NCI-H1417 (cell line): Measurements from ENCODE around the gene PGD.
"Not testable (repeated sequence)": the region's sequence is repeated elsewhere in the genome, so short reads cannot be mapped to it uniquely, and the experiment has no call there.

Experiments
- DNase-seq, 3 experiments: peaks; one replicate each; lab custom pipeline; 2025; lab: John Stamatoyannopoulos, UW

Gene PGD

GRCh38 chr1:10437052-10437451 is 38.2 kb downstream of the PGD start:
- DNase-seq: no peak

GRCh38 chr1:10438677-10439163 is 39.9 kb downstream of the PGD start:
- DNase-seq: peak in 1 of 3 experiments; percentile 69

GRCh38 chr1:10440305-10440704 is 41.4 kb downstream of the PGD start:
- no peak for DNase-seq

- DNase-seq: no peak
These were observed 41.9 kb downstream of the PGD start for GRCh38 chr1:10440794-10441193.

GRCh38 chr1:10444248-10444647 is 45.4 kb downstream of the PGD start:
- no peak for DNase-seq

- DNase-seq: no peak
These were observed 46.0 kb downstream of the PGD start for GRCh38 chr1:10444795-10445397.

- no peak for DNase-seq
These were observed 48.0 kb downstream of the PGD start for GRCh38 chr1:10446790-10447422.

GRCh38 chr1:10449751-10450150 is 50.9 kb downstream of the PGD start, which contains the start of gene CORT:
Gene CORT, plus strand, starts transcription at chr1:10450031. Its CDS starts 193 bp downstream, at chr1:10450224.
- no peak for DNase-seq

GRCh38 chr1:10450156-10450814 is 51.4 kb downstream of the PGD start:
- no peak for DNase-seq

- no peak for DNase-seq
These were observed 52.0 kb downstream of the PGD start for GRCh38 chr1:10450836-10451235.

- DNase-seq: no peak
These were observed 52.4 kb downstream of the PGD start for GRCh38 chr1:10451287-10451686.

GRCh38 chr1:10456048-10456447 is 57.2 kb downstream of the PGD start:
- no peak for DNase-seq

GRCh38 chr1:10456661-10457060 is 57.8 kb downstream of the PGD start:
- DNase-seq: peak in 2 of 3 experiments; percentile 18 to 63

- not testable (repeated sequence) for DNase-seq
These were observed 58.6 kb downstream of the PGD start for GRCh38 chr1:10457462-10457861.

GRCh38 chr1:10457875-10458274 is 59.0 kb downstream of the PGD start:
- no peak for DNase-seq

GRCh38 chr1:10459184-10459583 is 60.3 kb downstream of the PGD start:
- DNase-seq: peak in 2 of 3 experiments; percentile 49 to 86

GRCh38 chr1:10467078-10467477 is 68.2 kb downstream of the PGD start:
- DNase-seq: no peak

- no peak for DNase-seq
These were observed 71.2 kb downstream of the PGD start for GRCh38 chr1:10470043-10470442.
